Limb (tissue), 2 donors: ENCODE measurements around the gene ATAT1.

Source experiments
- DNase-seq, 2 donors: peaks; one replicate each; pipeline ENCODE4 v3.0.0-alpha.2; 2016; ENCODE audit errors: extremely low spot score in 2 of 2

Gene ATAT1

GRCh38 chr6:30613251-30614043, 13.2 kb upstream of the ATAT1 start:
- no peak for DNase-seq

GRCh38 chr6:30614044-30614842, 12.4 kb upstream of the ATAT1 start:
- DNase-seq = no peak

GRCh38 chr6:30614843-30615218, 11.8 kb upstream of the ATAT1 start:
- DNase-seq = peak; percentile 82 to 98

- peak; percentile 76 to 82 for DNase-seq
Observed at GRCh38 chr6:30615219-30615957, 11.3 kb upstream of the ATAT1 start.

GRCh38 chr6:30615958-30616810, 10.5 kb upstream of the ATAT1 start:
- peak; percentile 61 for DNase-seq

GRCh38 chr6:30616811-30617564, 9.7 kb upstream of the ATAT1 start, which contains the start of gene PPP1R10:
PPP1R10 (minus strand) TSS chr6:30617243; CDS start chr6:30609944, 7,299 bp downstream.
- peak; percentile 98 to 100 for DNase-seq

- peak; percentile 95 to 99 for DNase-seq
Observed at GRCh38 chr6:30617565-30618269, 9.0 kb upstream of the ATAT1 start, which contains the start of gene MRPS18B. MRPS18B (plus strand) TSS chr6:30617840; CDS start chr6:30617866, 26 bp downstream.

- no peak for DNase-seq
Observed at GRCh38 chr6:30618270-30618797, 8.3 kb upstream of the ATAT1 start.

- no peak for DNase-seq
Observed at GRCh38 chr6:30619561-30619960, 7.1 kb upstream of the ATAT1 start.

- no peak for DNase-seq
Observed at GRCh38 chr6:30625511-30625910, 1.2 kb upstream of the ATAT1 start.

- DNase-seq = no peak
Observed at GRCh38 chr6:30635834-30636233, 9.2 kb downstream of the ATAT1 start.

GRCh38 chr6:30640481-30640880, 13.8 kb downstream of the ATAT1 start:
- no peak for DNase-seq

- DNase-seq = no peak
Observed at GRCh38 chr6:30641048-30641447, 14.4 kb downstream of the ATAT1 start.

- no peak for DNase-seq
Observed at GRCh38 chr6:30643656-30644055, 17.0 kb downstream of the ATAT1 start.

GRCh38 chr6:30644769-30645168, 18.1 kb downstream of the ATAT1 start:
- DNase-seq = no peak

GRCh38 chr6:30645989-30646388, 19.3 kb downstream of the ATAT1 start:
- no peak for DNase-seq

- DNase-seq = peak; percentile 95
Observed at GRCh38 chr6:30646450-30647241, 20.0 kb downstream of the ATAT1 start, which contains the start of gene C6orf136. C6orf136 (plus strand) TSS chr6:30647133; CDS start chr6:30647232, 99 bp downstream.
